HG02759 (cell line): ENCODE results near the gene OR5H2.
A peak's percentile ranks its signal among the peaks of the same experiment; 100 is the strongest.

Source experiments
- ATAC-seq: cut with Tn5 transposase; IDR thresholded peaks from one replicate; pipeline ENCODE4 v1.9.1; 2021; ENCODE audit warnings: mild to moderate bottlenecking, moderate library complexity; ENCODE audit not compliant: unreplicated experiment

Gene OR5H2

DNA sequence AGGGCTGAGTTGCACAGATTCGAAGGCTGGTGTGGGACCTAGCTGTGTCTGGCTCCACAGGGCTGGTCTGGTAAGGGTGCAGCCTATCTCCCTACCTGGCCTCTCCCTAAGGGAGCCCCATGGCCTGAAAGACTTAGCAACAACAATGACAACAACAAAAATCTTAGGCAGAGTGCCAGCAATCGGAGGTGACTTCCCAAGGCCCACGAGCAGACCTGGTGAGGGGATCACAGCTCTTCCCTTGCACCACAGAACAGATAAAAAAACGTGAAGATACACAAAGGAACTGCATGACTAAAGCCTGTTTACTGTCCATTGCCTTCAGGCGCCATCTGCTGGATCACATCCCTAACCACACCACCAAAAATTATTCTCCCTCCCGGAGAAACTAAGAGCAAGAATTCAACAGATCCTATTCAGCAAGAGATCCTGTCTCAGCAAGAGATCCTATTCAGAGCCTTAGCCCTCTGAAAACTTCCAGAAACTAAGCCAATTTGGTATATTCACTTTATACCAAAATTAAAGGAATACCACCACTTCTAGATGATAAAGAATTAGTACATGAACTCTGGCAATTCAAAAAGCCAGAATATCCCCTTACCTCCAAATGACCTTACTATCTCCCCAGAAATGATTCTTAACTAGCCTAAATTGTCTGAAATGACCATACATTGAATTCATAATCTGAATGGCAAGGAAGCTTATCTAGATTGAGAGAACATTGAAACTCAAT is 47.3 kb downstream of the OR5H2 start:
- ATAC-seq, result peak; percentile 71

DNA sequence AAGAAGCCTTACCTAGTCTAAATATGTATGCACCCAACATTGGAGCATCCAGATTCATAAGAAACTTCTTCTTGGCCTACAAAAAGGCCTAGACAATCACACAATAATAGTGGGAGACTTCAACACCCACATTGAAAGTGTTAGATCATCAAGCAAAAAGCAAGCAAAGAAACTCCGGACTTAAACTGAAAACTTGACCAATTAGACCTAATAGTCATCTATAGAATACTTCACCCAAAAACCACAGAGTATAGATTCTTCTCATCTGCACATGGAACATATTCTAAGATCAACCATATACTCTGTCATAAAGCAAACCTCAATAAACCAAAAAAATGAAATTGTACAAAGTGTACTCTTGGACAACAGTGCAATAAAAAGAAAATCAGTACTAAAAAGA is 49.0 kb downstream of the OR5H2 start:
- ATAC-seq, result no peak
